Vagina (tissue), 2 donors: ENCODE data around the gene TAB3.

Experiments used
- POLR2A ChIP-seq, 2 donors: fragments of 450-650 bp; IDR thresholded peaks; one replicate each; pipeline ENCODE4 v1.6.1; 2017; ENCODE audit warnings: antibody characterized with exemption in 2 of 2, mild to moderate bottlenecking in 2 of 2, moderate library complexity in 2 of 2
- TF ChIP-seq, protein P1 (sequence below), 3 experiments: fragments of 450-650 bp in 2 of 3; fragments of 200-600 bp in 1 of 3; sonication (generic) in 1 of 3; IDR thresholded peaks; one replicate each; pipeline ENCODE4 v1.5.1; 2017 to 2019; ENCODE audit warnings: antibody characterized with exemption in 3 of 3, mild to moderate bottlenecking in 2 of 3, moderate library complexity in 2 of 3

DNA sequence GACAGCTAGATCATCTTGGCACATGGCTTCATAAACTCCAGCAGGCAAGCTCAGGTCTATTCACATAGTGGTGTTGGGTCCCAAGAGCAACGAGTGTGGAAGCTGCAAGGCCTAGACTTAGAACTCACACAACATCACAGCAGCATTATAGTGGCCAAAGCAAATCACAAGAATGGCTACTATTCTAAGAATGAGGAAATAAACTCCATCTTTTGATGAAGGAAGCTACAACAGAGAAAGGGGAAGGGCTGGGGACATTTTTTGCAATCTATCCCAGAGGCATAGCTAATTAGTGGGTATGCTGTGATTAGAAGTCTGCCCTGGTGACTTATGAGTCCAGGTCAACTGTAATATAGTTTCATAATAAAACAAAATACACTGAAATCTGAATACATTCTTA is 42.9 kb upstream of the TAB3 start:
- TF ChIP-seq, protein P1, sequence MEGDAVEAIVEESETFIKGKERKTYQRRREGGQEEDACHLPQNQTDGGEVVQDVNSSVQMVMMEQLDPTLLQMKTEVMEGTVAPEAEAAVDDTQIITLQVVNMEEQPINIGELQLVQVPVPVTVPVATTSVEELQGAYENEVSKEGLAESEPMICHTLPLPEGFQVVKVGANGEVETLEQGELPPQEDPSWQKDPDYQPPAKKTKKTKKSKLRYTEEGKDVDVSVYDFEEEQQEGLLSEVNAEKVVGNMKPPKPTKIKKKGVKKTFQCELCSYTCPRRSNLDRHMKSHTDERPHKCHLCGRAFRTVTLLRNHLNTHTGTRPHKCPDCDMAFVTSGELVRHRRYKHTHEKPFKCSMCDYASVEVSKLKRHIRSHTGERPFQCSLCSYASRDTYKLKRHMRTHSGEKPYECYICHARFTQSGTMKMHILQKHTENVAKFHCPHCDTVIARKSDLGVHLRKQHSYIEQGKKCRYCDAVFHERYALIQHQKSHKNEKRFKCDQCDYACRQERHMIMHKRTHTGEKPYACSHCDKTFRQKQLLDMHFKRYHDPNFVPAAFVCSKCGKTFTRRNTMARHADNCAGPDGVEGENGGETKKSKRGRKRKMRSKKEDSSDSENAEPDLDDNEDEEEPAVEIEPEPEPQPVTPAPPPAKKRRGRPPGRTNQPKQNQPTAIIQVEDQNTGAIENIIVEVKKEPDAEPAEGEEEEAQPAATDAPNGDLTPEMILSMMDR (IDR thresholded peaks at IDR 0.05) = no peak
- TF ChIP-seq POLR2A (IDR thresholded peaks at IDR 0.05) = no peak
